PC-3 (cell line): Measurements from ENCODE around the gene RUFY1. TPM values are rescaled to one million over a fixed set of nuclear protein-coding genes. Genes with fewer than 3 reads are reported as not detected.
"Not testable (repeated sequence)": the region's sequence is repeated elsewhere in the genome, so short reads cannot be mapped to it uniquely, and the experiment has no call there.

ENCODE experiments used
- ATAC-seq: fragments of 200-7000 bp; cut with Tn5 transposase; 2 replicates; pipeline ENCODE4 v1.9.1; 2020; ENCODE audit warnings: mild to moderate bottlenecking, moderate library complexity
- BruUV-seq: library from RNA; stranded (reverse); fragments of 400-500 nt; replicated peaks from 2 replicates; lab custom pipeline; 2021; lab: Mats Ljungman, UMichigan
- CTCF ChIA-PET: fragments of 300-600 bp; sonication (Branson Sonifier 250); formaldehyde crosslinking; loops from one replicate; lab custom pipeline; 2022; ENCODE audit warnings: antibody characterized with exemption; lab: Charles Lee
- POLR2A ChIA-PET: fragments of 300-600 bp; sonication (Branson Sonifier 250); formaldehyde crosslinking; loops from one replicate; lab custom pipeline; 2022; ENCODE audit warnings: antibody characterized with exemption; ENCODE audit not compliant: unreplicated experiment; lab: Charles Lee
- DNase-seq: peaks from one replicate; pipeline ENCODE4 v3.0.0-alpha.2; 2015
- H2AFZ ChIP-seq: fragments of 300-600 bp; sonication (generic); 2 replicates; pipeline ENCODE4 v1.6.0; 2016; ENCODE audit warnings: antibody characterized with exemption, low read length
- H3F3A ChIP-seq: fragments of 300-600 bp; sonication (generic); one replicate; pipeline ENCODE4 v1.6.0; 2017; ENCODE audit warnings: antibody characterized with exemption, low read length, control low read depth, mild to moderate bottlenecking; ENCODE audit not compliant: unreplicated experiment
- H3K27ac ChIP-seq: fragments of 300-600 bp; sonication (generic); 2 replicates; pipeline ENCODE4 v1.5.1; 2016; ENCODE audit warnings: mild to moderate bottlenecking, low read length
- H3K27me3 ChIP-seq: fragments of 300-600 bp; sonication (generic); 2 replicates; pipeline ENCODE4 v1.6.1; 2016; ENCODE audit warnings: low read length, mixed read lengths
- H3K36me3 ChIP-seq: fragments of 300-600 bp; sonication (generic); 2 replicates; pipeline ENCODE4 v1.6.1; 2016; ENCODE audit warnings: low read depth, mixed run types, low read length, mixed read lengths
- H3K4me1 ChIP-seq: fragments of 300-600 bp; sonication (generic); 2 replicates; pipeline ENCODE4 v1.5.1; 2016; ENCODE audit warnings: low read length; ENCODE audit not compliant: insufficient read depth
- H3K4me2 ChIP-seq: fragments of 300-600 bp; sonication (generic); 2 replicates; pipeline ENCODE4 v1.6.0; 2016; ENCODE audit warnings: low read length
- H3K4me3 ChIP-seq: fragments of 300-600 bp; sonication (generic); 2 replicates; pipeline ENCODE4 v1.5.1; 2016; ENCODE audit warnings: mild to moderate bottlenecking, low read length, mixed read lengths
- H3K79me2 ChIP-seq: fragments of 300-600 bp; sonication (generic); 2 replicates; pipeline ENCODE4 v1.6.1; 2017; ENCODE audit warnings: low read length, mixed read lengths
- H3K9ac ChIP-seq: fragments of 300-600 bp; sonication (generic); 2 replicates; pipeline ENCODE4 v1.6.0; 2016; ENCODE audit warnings: mild to moderate bottlenecking, low read length
- H3K9me2 ChIP-seq: fragments of 300-600 bp; sonication (generic); replicated peaks from 2 replicates; pipeline ENCODE4 v1.6.1; 2016; ENCODE audit warnings: mixed run types, low read length, mixed read lengths
- H3K9me3 ChIP-seq: fragments of 300-600 bp; sonication (generic); 2 replicates; pipeline ENCODE4 v1.6.1; 2016; ENCODE audit warnings: low read length, mixed read lengths
- H4K20me1 ChIP-seq: fragments of 300-600 bp; sonication (generic); 2 replicates; pipeline ENCODE4 v1.6.1; 2016; ENCODE audit warnings: low read length, mixed read lengths
- intact Hi-C: fragments of 100-400 bp; cut with micrococcal nuclease; formaldehyde crosslinking; loops from 2 replicates; pipeline ENCODE4 v1.9.0; 2023
- total RNA-seq: library from RNA; depleted of rRNA; stranded (reverse); fragments of >200 nt; gene quantifications from 2 replicates; pipeline ENCODE4 v1.2.3, GENCODE V29; 2014

RUFY1 gene
- total RNA-seq, 1 experiment from 2014 or later: 27.1 TPM

- H3K79me2 ChIP-seq, DNase-seq, H4K20me1 ChIP-seq, BruUV-seq, H3K27ac ChIP-seq, H3K27me3 ChIP-seq, H2AFZ ChIP-seq, H3K4me3 ChIP-seq, H3K4me1 ChIP-seq, intact Hi-C loops, H3K36me3 ChIP-seq, POLR2A ChIA-PET, H3K9ac ChIP-seq, H3K9me2 ChIP-seq, CTCF ChIA-PET, H3K4me2 ChIP-seq, H3F3A ChIP-seq, H3K9me3 ChIP-seq: not testable (repeated sequence)
- ATAC-seq: peak; percentile 88
Measured at GRCh38 chr5:179634370-179635172, 84.2 kb downstream of the RUFY1 start.

- H3K27ac ChIP-seq, H3K9ac ChIP-seq, H3K4me1 ChIP-seq, H3K9me3 ChIP-seq, BruUV-seq, H3K36me3 ChIP-seq, H4K20me1 ChIP-seq, H3F3A ChIP-seq, H3K4me3 ChIP-seq, H3K9me2 ChIP-seq, intact Hi-C loops, H3K4me2 ChIP-seq, H3K27me3 ChIP-seq, CTCF ChIA-PET, POLR2A ChIA-PET, H3K79me2 ChIP-seq, DNase-seq, H2AFZ ChIP-seq, ATAC-seq: not testable (repeated sequence)
Measured at GRCh38 chr5:179639296-179639695, 88.9 kb downstream of the RUFY1 start.

- BruUV-seq, intact Hi-C loops, CTCF ChIA-PET, H3K4me3 ChIP-seq, H4K20me1 ChIP-seq, POLR2A ChIA-PET, ATAC-seq, H3F3A ChIP-seq, DNase-seq, H3K27ac ChIP-seq, H3K79me2 ChIP-seq, H2AFZ ChIP-seq, H3K9me2 ChIP-seq, H3K27me3 ChIP-seq, H3K9me3 ChIP-seq, H3K36me3 ChIP-seq, H3K4me2 ChIP-seq, H3K4me1 ChIP-seq, H3K9ac ChIP-seq: not testable (repeated sequence)
Measured at GRCh38 chr5:179641745-179642144, 91.4 kb downstream of the RUFY1 start.

- H3K4me2 ChIP-seq, POLR2A ChIA-PET, H3K36me3 ChIP-seq, H3K9me3 ChIP-seq, H2AFZ ChIP-seq, intact Hi-C loops, H3K27ac ChIP-seq, H3K9me2 ChIP-seq, H3K4me1 ChIP-seq, DNase-seq, CTCF ChIA-PET, BruUV-seq, H3K27me3 ChIP-seq, ATAC-seq, H3K4me3 ChIP-seq, H3K9ac ChIP-seq, H3K79me2 ChIP-seq, H4K20me1 ChIP-seq, H3F3A ChIP-seq: not testable (repeated sequence)
Measured at GRCh38 chr5:179642626-179643025, 92.3 kb downstream of the RUFY1 start.

GRCh38 chr5:179643141-179643920, 93.0 kb downstream of the RUFY1 start:
- H3F3A ChIP-seq, BruUV-seq, H3K9me3 ChIP-seq, H3K4me1 ChIP-seq, H3K27ac ChIP-seq, ATAC-seq, POLR2A ChIA-PET, intact Hi-C loops, H3K9ac ChIP-seq, H3K79me2 ChIP-seq, H3K4me3 ChIP-seq, H2AFZ ChIP-seq, DNase-seq, CTCF ChIA-PET, H3K9me2 ChIP-seq, H4K20me1 ChIP-seq, H3K4me2 ChIP-seq, H3K27me3 ChIP-seq, H3K36me3 ChIP-seq: not testable (repeated sequence)

GRCh38 chr5:179644766-179645165, 94.4 kb downstream of the RUFY1 start:
- H3K4me2 ChIP-seq, H3K9me3 ChIP-seq, H3K4me1 ChIP-seq, H4K20me1 ChIP-seq, BruUV-seq, H3K4me3 ChIP-seq, DNase-seq, H3K79me2 ChIP-seq, H2AFZ ChIP-seq, ATAC-seq, H3K27ac ChIP-seq, H3K27me3 ChIP-seq, H3K9ac ChIP-seq, intact Hi-C loops, H3K9me2 ChIP-seq, H3F3A ChIP-seq, POLR2A ChIA-PET, H3K36me3 ChIP-seq, CTCF ChIA-PET: not testable (repeated sequence)
